ENCODE data around the gene C4A. TPM values are rescaled to one million over a fixed set of nuclear protein-coding genes. Genes with fewer than 3 reads are reported as not detected.
"Not testable (repeated sequence)": the region's sequence is repeated elsewhere in the genome, so short reads cannot be mapped to it uniquely, and the experiment has no call there.

The C4A gene
- total RNA-seq, 2 donors from 2014 or later = 3.8 to 5.4 TPM

- not testable (repeated sequence) for ATAC-seq; H3K36me3 Mint-ChIP-seq (ENCODE audit: low read depth); H3K27ac Mint-ChIP-seq; H3K4me1 Mint-ChIP-seq; DNase-seq; H3K9me3 ChIP-seq (ENCODE audit: control insufficient read depth, low read length, poor library complexity, severe bottlenecking); H3K27me3 Mint-ChIP-seq; H3K4me3 Mint-ChIP-seq
These were observed 55.3 kb downstream of the C4A start for GRCh38 chr6:32037136-32037535.

GRCh38 chr6:32037598-32038524 lies 56.0 kb downstream of the C4A start, which contains the start of gene CYP21A2:
TSS of gene CYP21A2 (plus strand) at chr6:32038415. CDS start at chr6:32038423, 8 bp downstream.
- not testable (repeated sequence) for DNase-seq

GRCh38 chr6:32038878-32039277 lies 57.0 kb downstream of the C4A start:
- not testable (repeated sequence) for H3K27me3 Mint-ChIP-seq; H3K36me3 Mint-ChIP-seq (ENCODE audit: low read depth); H3K9me3 ChIP-seq (ENCODE audit: control insufficient read depth, low read length, poor library complexity, severe bottlenecking); ATAC-seq; H3K27ac Mint-ChIP-seq; H3K4me3 Mint-ChIP-seq; H3K4me1 Mint-ChIP-seq
- DNase-seq = peak in 1 of 3 donors; percentile 9

More at GRCh38 chr6:32037598-32038524, 56.0 kb downstream of the C4A start, which contains the start of gene CYP21A2:
- not testable (repeated sequence) for H3K9me3 ChIP-seq (ENCODE audit: control insufficient read depth, low read length, poor library complexity, severe bottlenecking); H3K27ac Mint-ChIP-seq; H3K27me3 Mint-ChIP-seq; H3K4me3 Mint-ChIP-seq; H3K36me3 Mint-ChIP-seq (ENCODE audit: low read depth); H3K4me1 Mint-ChIP-seq
- ATAC-seq = peak; percentile 84

GRCh38 chr6:32039321-32040274 lies 57.7 kb downstream of the C4A start:
- not testable (repeated sequence) for H3K27ac Mint-ChIP-seq; ATAC-seq; H3K4me1 Mint-ChIP-seq; H3K9me3 ChIP-seq (ENCODE audit: control insufficient read depth, low read length, poor library complexity, severe bottlenecking); H3K4me3 Mint-ChIP-seq; H3K27me3 Mint-ChIP-seq; H3K36me3 Mint-ChIP-seq (ENCODE audit: low read depth)
- DNase-seq = peak in 1 of 3 donors; percentile 4

GRCh38 chr6:32040299-32041049 lies 58.6 kb downstream of the C4A start:
- not testable (repeated sequence) for DNase-seq; H3K36me3 Mint-ChIP-seq (ENCODE audit: low read depth); ATAC-seq; H3K9me3 ChIP-seq (ENCODE audit: control insufficient read depth, low read length, poor library complexity, severe bottlenecking); H3K27me3 Mint-ChIP-seq; H3K4me1 Mint-ChIP-seq; H3K4me3 Mint-ChIP-seq; H3K27ac Mint-ChIP-seq

- H3K27me3 Mint-ChIP-seq; H3K4me3 Mint-ChIP-seq; DNase-seq; H3K9me3 ChIP-seq (ENCODE audit: control insufficient read depth, low read length, poor library complexity, severe bottlenecking); ATAC-seq; H3K36me3 Mint-ChIP-seq (ENCODE audit: low read depth); H3K27ac Mint-ChIP-seq; H3K4me1 Mint-ChIP-seq: not testable (repeated sequence)
These were observed 59.1 kb downstream of the C4A start for GRCh38 chr6:32041050-32041321.

- not testable (repeated sequence) for H3K27me3 Mint-ChIP-seq; H3K36me3 Mint-ChIP-seq (ENCODE audit: low read depth); H3K27ac Mint-ChIP-seq; ATAC-seq; H3K4me3 Mint-ChIP-seq; H3K9me3 ChIP-seq (ENCODE audit: control insufficient read depth, low read length, poor library complexity, severe bottlenecking); DNase-seq; H3K4me1 Mint-ChIP-seq
These were observed 59.5 kb downstream of the C4A start for GRCh38 chr6:32041385-32041784.

- H3K4me1 Mint-ChIP-seq; H3K9me3 ChIP-seq (ENCODE audit: control insufficient read depth, low read length, poor library complexity, severe bottlenecking); DNase-seq; H3K36me3 Mint-ChIP-seq (ENCODE audit: low read depth); H3K27ac Mint-ChIP-seq; H3K27me3 Mint-ChIP-seq; H3K4me3 Mint-ChIP-seq; ATAC-seq: not testable (repeated sequence)
These were observed 60.4 kb downstream of the C4A start for GRCh38 chr6:32042276-32042675.

GRCh38 chr6:32043589-32044380 lies 61.9 kb downstream of the C4A start:
- H3K4me1 Mint-ChIP-seq; H3K27ac Mint-ChIP-seq; H3K36me3 Mint-ChIP-seq (ENCODE audit: low read depth); H3K9me3 ChIP-seq (ENCODE audit: control insufficient read depth, low read length, poor library complexity, severe bottlenecking); H3K27me3 Mint-ChIP-seq; DNase-seq; H3K4me3 Mint-ChIP-seq; ATAC-seq: not testable (repeated sequence)

- H3K9me3 ChIP-seq (ENCODE audit: control insufficient read depth, low read length, poor library complexity, severe bottlenecking); H3K36me3 Mint-ChIP-seq (ENCODE audit: low read depth); DNase-seq; H3K27ac Mint-ChIP-seq; H3K4me1 Mint-ChIP-seq; H3K27me3 Mint-ChIP-seq; ATAC-seq; H3K4me3 Mint-ChIP-seq: not testable (repeated sequence)
These were observed 63.1 kb downstream of the C4A start for GRCh38 chr6:32044916-32045315.

GRCh38 chr6:32045811-32046449 lies 64.1 kb downstream of the C4A start:
- H3K9me3 ChIP-seq (ENCODE audit: control insufficient read depth, low read length, poor library complexity, severe bottlenecking) = no peaks in the 10 kb centered on the region
- no peak for DNase-seq
- Mint-ChIP-seq H3K36me3 (ENCODE audit: low read depth) (no peaks in the 10 kb centered on the region), H3K4me1 (peaks cover 6% of the 10 kb centered on the region), H3K27ac (peak overlapping the region; percentile 9), H3K27me3 (peaks cover 5% of the 10 kb centered on the region), H3K4me3 (no peak overlapping the region)
- no peak for ATAC-seq
